WTC11 (cell line): ENCODE results near the gene RBP2. TPM values are rescaled to one million over a fixed set of nuclear protein-coding genes. Genes with fewer than 3 reads are reported as not detected.

Experiments
- ATAC-seq: fragments of 200-7000 bp; cut with Tn5 transposase; 2 replicates; pipeline ENCODE4 v1.10.0; 2021; ENCODE audit warnings: mild to moderate bottlenecking, moderate library complexity
- CTCF ChIA-PET: fragments of 300-600 bp; sonication (Branson Sonifier 250); formaldehyde crosslinking; loops from one replicate; lab custom pipeline; 2021; ENCODE audit warnings: antibody characterized with exemption; lab: Charles Lee
- POLR2A ChIA-PET: fragments of 350-600 bp; sonication (Branson Sonifier 250); formaldehyde crosslinking; loops from one replicate; lab custom pipeline; 2021; ENCODE audit warnings: antibody characterized with exemption; lab: Charles Lee
- DNase-seq: peaks from one replicate; pipeline ENCODE4 v3.0.0; 2021; ENCODE audit warnings: low spot score
- H3K27ac Mint-ChIP-seq: 2 replicates; pipeline ENCODE4 v1.8.0; 2021; ENCODE audit warnings: mixed read lengths
- H3K27me3 Mint-ChIP-seq: 2 replicates; pipeline ENCODE4 v1.8.0; 2021; ENCODE audit warnings: low read depth, mild to moderate bottlenecking, moderate library complexity, mixed read lengths
- H3K36me3 Mint-ChIP-seq: 2 replicates; pipeline ENCODE4 v1.8.0; 2021; ENCODE audit warnings: mixed read lengths
- H3K4me1 Mint-ChIP-seq: 2 replicates; pipeline ENCODE4 v1.8.0; 2022; ENCODE audit warnings: mixed read lengths
- H3K4me3 Mint-ChIP-seq: 2 replicates; pipeline ENCODE4 v1.8.0; 2021; ENCODE audit warnings: mild to moderate bottlenecking, moderate library complexity, mixed read lengths
- H3K9me3 Mint-ChIP-seq: 2 replicates; pipeline ENCODE4 v1.8.0; 2021; ENCODE audit warnings: mixed read lengths
- ATF1 ChIP-seq: sonication (generic); formaldehyde crosslinking; IDR thresholded peaks from 2 replicates; pipeline ENCODE4 v1.8.1; 2023; ENCODE audit warnings: mild to moderate bottlenecking, moderate library complexity, missing genetic modification reagents
- ATF2 ChIP-seq: sonication (generic); formaldehyde crosslinking; IDR thresholded peaks from 2 replicates; pipeline ENCODE4 v1.8.1; 2022; ENCODE audit warnings: low read depth, missing genetic modification reagents, borderline replicate concordance
- ATF6 ChIP-seq: sonication (generic); formaldehyde crosslinking; IDR thresholded peaks from 2 replicates; pipeline ENCODE4 v1.8.1; 2023; ENCODE audit warnings: mild to moderate bottlenecking, missing genetic modification reagents
- CBFB ChIP-seq: sonication (generic); formaldehyde crosslinking; IDR thresholded peaks from 2 replicates; pipeline ENCODE4 v1.8.1; 2022; ENCODE audit warnings: mild to moderate bottlenecking, low read depth, missing genetic modification reagents
- CTCF ChIP-seq: fragments of 200-600 bp; IDR thresholded peaks from 2 replicates; pipeline ENCODE4 v1.8.0; 2022; ENCODE audit warnings: antibody characterized with exemption
- E2F4 ChIP-seq: sonication (generic); formaldehyde crosslinking; IDR thresholded peaks from 2 replicates; pipeline ENCODE4 v1.8.1; 2022; ENCODE audit warnings: low read depth, mild to moderate bottlenecking, moderate library complexity, missing genetic modification reagents, borderline replicate concordance
- ELF4 ChIP-seq: sonication (generic); formaldehyde crosslinking; IDR thresholded peaks from 2 replicates; pipeline ENCODE4 v1.8.1; 2022; ENCODE audit warnings: low read depth, mild to moderate bottlenecking, moderate library complexity, missing genetic modification reagents
- ESRRA ChIP-seq: sonication (generic); formaldehyde crosslinking; IDR thresholded peaks from 2 replicates; pipeline ENCODE4 v1.8.1; 2022; ENCODE audit warnings: mild to moderate bottlenecking, missing genetic modification reagents, borderline replicate concordance
- GTF2I ChIP-seq: fragments of 250-450 bp; sonication (Bioruptor Pico); conservative IDR thresholded peaks from 2 replicates; pipeline ENCODE4 v1.4.0; 2021; ENCODE audit warnings: mild to moderate bottlenecking
- HMGXB4 ChIP-seq: sonication (generic); formaldehyde crosslinking; IDR thresholded peaks from 2 replicates; pipeline ENCODE4 v1.8.1; 2023; ENCODE audit warnings: mild to moderate bottlenecking, moderate library complexity, missing genetic modification reagents
- IRF1 ChIP-seq: sonication (generic); formaldehyde crosslinking; IDR thresholded peaks from 2 replicates; pipeline ENCODE4 v1.8.0; 2023; ENCODE audit warnings: missing genetic modification reagents
- IRF2 ChIP-seq: sonication (generic); formaldehyde crosslinking; IDR thresholded peaks from 2 replicates; pipeline ENCODE4 v1.8.0; 2022; ENCODE audit warnings: low read depth, missing genetic modification reagents, borderline replicate concordance
- MXD4 ChIP-seq: fragments of 250-450 bp; sonication (Bioruptor Pico); IDR thresholded peaks from 2 replicates; pipeline ENCODE4 v1.8.0; 2021; ENCODE audit warnings: mild to moderate bottlenecking, moderate library complexity, borderline replicate concordance
- NFYB ChIP-seq: sonication (generic); formaldehyde crosslinking; conservative IDR thresholded peaks from 2 replicates; pipeline ENCODE4 v1.8.0; 2022; ENCODE audit warnings: low read depth, missing genetic modification reagents
- NR1H2 ChIP-seq: sonication (generic); formaldehyde crosslinking; IDR thresholded peaks from 2 replicates; pipeline ENCODE4 v1.9.0; 2021; ENCODE audit warnings: mild to moderate bottlenecking, moderate library complexity, missing genetic modification reagents
- PREB ChIP-seq: sonication (generic); formaldehyde crosslinking; IDR thresholded peaks from 2 replicates; pipeline ENCODE4 v1.8.1; 2022; ENCODE audit warnings: mild to moderate bottlenecking, missing genetic modification reagents, moderate library complexity, borderline replicate concordance
- SMAD4 ChIP-seq: sonication (generic); formaldehyde crosslinking; IDR thresholded peaks from 2 replicates; pipeline ENCODE4 v1.8.0; 2022; ENCODE audit warnings: mild to moderate bottlenecking, missing genetic modification reagents
- SP1 ChIP-seq: sonication (generic); formaldehyde crosslinking; conservative IDR thresholded peaks from 2 replicates; pipeline ENCODE4 v1.8.1; 2022; ENCODE audit warnings: missing genetic modification reagents
- TCF7 ChIP-seq: sonication (generic); formaldehyde crosslinking; IDR thresholded peaks from 2 replicates; pipeline ENCODE4 v1.8.0; 2022; ENCODE audit warnings: mild to moderate bottlenecking, low read depth, missing genetic modification reagents, moderate library complexity
- ZBTB43 ChIP-seq: sonication (generic); formaldehyde crosslinking; IDR thresholded peaks from 2 replicates; pipeline ENCODE4 v1.8.1; 2023; ENCODE audit warnings: mild to moderate bottlenecking, missing genetic modification reagents
- ZNF232 ChIP-seq: sonication (generic); formaldehyde crosslinking; IDR thresholded peaks from 2 replicates; pipeline ENCODE4 v1.8.0; 2022; ENCODE audit warnings: mild to moderate bottlenecking, missing genetic modification reagents
- ZNF671 ChIP-seq: fragments of 250-450 bp; sonication (Bioruptor Pico); IDR thresholded peaks from 2 replicates; pipeline ENCODE4 v1.8.0; 2021; ENCODE audit warnings: mild to moderate bottlenecking
- total RNA-seq: library from RNA; stranded (reverse); gene quantifications from 3 replicates; pipeline ENCODE4 v1.2.3, GENCODE V29; 2021

The RBP2 gene
- total RNA-seq, 1 experiment from 2014 or later, result not detected

- TF ChIP-seq ATF2 (CRISPR knock-in tag), result no peak
- TF ChIP-seq SMAD4, result no peak
- TF ChIP-seq CTCF, result no peak
- TF ChIP-seq CBFB (CRISPR knock-in tag), result no peak
- TF ChIP-seq ZBTB43, result no peak
- TF ChIP-seq GTF2I (CRISPR knock-in tag), result no peak
- TF ChIP-seq NFYB, result no peak
- no peak for TF ChIP-seq ZNF232 (CRISPR knock-in tag)
- no peak for TF ChIP-seq PREB (CRISPR knock-in tag)
- no peak for TF ChIP-seq ATF1 (CRISPR knock-in tag)
- no peak for TF ChIP-seq MXD4 (CRISPR knock-in tag)
- no peak for TF ChIP-seq SP1 (CRISPR knock-in tag)
- no peak for TF ChIP-seq ZNF671 (CRISPR knock-in tag)
Observed at GRCh38 chr3:139473155-139473771, 3.1 kb downstream of the RBP2 start (continued).

- H3K9me3 Mint-ChIP-seq, result 0 out of 2 replicates have a peak, but pooled peaks cover 3% of the 10 kb centered on the region
- DNase-seq (no peak), ATAC-seq (no peak)
- no peak overlapping the region for H3K27ac Mint-ChIP-seq
- ChIA-PET CTCF (no interaction called here), POLR2A (no interaction called here)
- H3K36me3 Mint-ChIP-seq, result no peaks in the 10 kb centered on the region
- no peaks in the 10 kb centered on the region for H3K27me3 Mint-ChIP-seq
- no peak overlapping the region for H3K4me3 Mint-ChIP-seq
- TF ChIP-seq SMAD4 (no peak), IRF2 (CRISPR knock-in tag) (no peak), NR1H2 (no peak), E2F4 (CRISPR knock-in tag) (no peak), ATF6 (no peak), HMGXB4 (no peak), ESRRA (CRISPR knock-in tag) (no peak), TCF7 (no peak), IRF1 (CRISPR knock-in tag) (no peak), ELF4 (CRISPR knock-in tag) (no peak), MXD4 (CRISPR knock-in tag) (no peak)
- H3K4me1 Mint-ChIP-seq, result peaks cover 4% of the 10 kb centered on the region
Observed at GRCh38 chr3:139472380-139473010, 3.8 kb downstream of the RBP2 start.
